Measurements from ENCODE around the gene FAM177B. TPM values are rescaled to one million over a fixed set of nuclear protein-coding genes. Genes with fewer than 3 reads are reported as not detected.
"Not testable (repeated sequence)": the region's sequence is repeated elsewhere in the genome, so short reads cannot be mapped to it uniquely, and the experiment has no call there.

FAM177B gene
- total and polyA plus RNA-seq, 9 donors: 0.16 to 0.57 (median 0.20) TPM; not detected in 2

- no peak overlapping the region for H3K4me3 ChIP-seq (ENCODE audit: low read length)
- H3K27me3 ChIP-seq (ENCODE audit: control insufficient read depth, insufficient read depth, low read length): no peaks in the 10 kb centered on the region
- no peak overlapping the region for H3K27ac ChIP-seq (ENCODE audit: low read length)
- no peaks in the 10 kb centered on the region for H3K9me3 ChIP-seq (replicated peaks; ENCODE audit: control insufficient read depth, low read depth, low read length)
- H3K4me1 ChIP-seq (ENCODE audit: control insufficient read depth, insufficient read depth, low read length): no peaks in the 10 kb centered on the region
- no CpG with 5 or more reads among the region's 5 CpGs for WGBS (ENCODE audit: insufficient coverage)
- peaks cover 8% of the 10 kb centered on the region for H3K36me3 ChIP-seq (ENCODE audit: control insufficient read depth, insufficient read depth, low read length)
- DNase-seq: no peak
Measured at GRCh38 chr1:222736470-222736869, 532 bp upstream of the FAM177B start.

- no CpG with 5 or more reads among the region's 2 CpGs for WGBS (ENCODE audit: insufficient coverage)
Measured at GRCh38 chr1:222739465-222739864, 2.5 kb downstream of the FAM177B start.

GRCh38 chr1:222739929-222740328 is 2.9 kb downstream of the FAM177B start:
- no CpG with 5 or more reads among the region's 1 CpG for WGBS (ENCODE audit: insufficient coverage)
- no peak overlapping the region for H3K4me3 ChIP-seq (ENCODE audit: low read length)
- peaks cover 6% of the 10 kb centered on the region for H3K36me3 ChIP-seq (ENCODE audit: control insufficient read depth, insufficient read depth, low read length)
- H3K27ac ChIP-seq (ENCODE audit: low read length): no peak overlapping the region
- H3K27me3 ChIP-seq (ENCODE audit: control insufficient read depth, insufficient read depth, low read length): no peaks in the 10 kb centered on the region
- H3K9me3 ChIP-seq (replicated peaks; ENCODE audit: control insufficient read depth, low read depth, low read length): no peaks in the 10 kb centered on the region
- H3K4me1 ChIP-seq (ENCODE audit: control insufficient read depth, insufficient read depth, low read length): no peaks in the 10 kb centered on the region
- no peak for DNase-seq

More at GRCh38 chr1:222739465-222739864, 2.5 kb downstream of the FAM177B start:
- no peak overlapping the region for H3K4me3 ChIP-seq (ENCODE audit: low read length)
- no peaks in the 10 kb centered on the region for H3K27me3 ChIP-seq (ENCODE audit: control insufficient read depth, insufficient read depth, low read length)
- no peaks in the 10 kb centered on the region for H3K4me1 ChIP-seq (ENCODE audit: control insufficient read depth, insufficient read depth, low read length)
- no peak overlapping the region for H3K27ac ChIP-seq (ENCODE audit: low read length)
- no peaks in the 10 kb centered on the region for H3K9me3 ChIP-seq (replicated peaks; ENCODE audit: control insufficient read depth, low read depth, low read length)
- DNase-seq: no peak
- peaks cover 8% of the 10 kb centered on the region for H3K36me3 ChIP-seq (ENCODE audit: control insufficient read depth, insufficient read depth, low read length)

GRCh38 chr1:222741630-222742457 is 4.8 kb downstream of the FAM177B start:
- no CpG with 5 or more reads among the region's 5 CpGs for WGBS (ENCODE audit: insufficient coverage)
- H3K36me3 ChIP-seq (ENCODE audit: control insufficient read depth, insufficient read depth, low read length); H3K9me3 ChIP-seq (replicated peaks; ENCODE audit: control insufficient read depth, low read depth, low read length); H3K27me3 ChIP-seq (ENCODE audit: control insufficient read depth, insufficient read depth, low read length); H3K4me3 ChIP-seq (ENCODE audit: low read length); H3K4me1 ChIP-seq (ENCODE audit: control insufficient read depth, insufficient read depth, low read length); H3K27ac ChIP-seq (ENCODE audit: low read length); DNase-seq: not testable (repeated sequence)

GRCh38 chr1:222749927-222750326 is 12.9 kb downstream of the FAM177B start:
- Histone ChIP-seq H3K27ac (ENCODE audit: low read length) (no peak overlapping the region), H3K36me3 (ENCODE audit: control insufficient read depth, insufficient read depth, low read length) (no peaks in the 10 kb centered on the region), H3K9me3 (replicated peaks; ENCODE audit: control insufficient read depth, low read depth, low read length) (no peaks in the 10 kb centered on the region), H3K4me1 (ENCODE audit: control insufficient read depth, insufficient read depth, low read length) (peaks cover 4% of the 10 kb centered on the region), H3K4me3 (ENCODE audit: low read length) (no peak overlapping the region), H3K27me3 (ENCODE audit: control insufficient read depth, insufficient read depth, low read length) (no peaks in the 10 kb centered on the region)
- no peak for DNase-seq

GRCh38 chr1:222750651-222751050 is 13.6 kb downstream of the FAM177B start:
- Histone ChIP-seq H3K9me3 (replicated peaks; ENCODE audit: control insufficient read depth, low read depth, low read length) (no peaks in the 10 kb centered on the region), H3K27ac (ENCODE audit: low read length) (no peak overlapping the region), H3K4me1 (ENCODE audit: control insufficient read depth, insufficient read depth, low read length) (peaks cover 4% of the 10 kb centered on the region), H3K27me3 (ENCODE audit: control insufficient read depth, insufficient read depth, low read length) (no peaks in the 10 kb centered on the region), H3K4me3 (ENCODE audit: low read length) (no peak overlapping the region), H3K36me3 (ENCODE audit: control insufficient read depth, insufficient read depth, low read length) (no peaks in the 10 kb centered on the region)
- WGBS (ENCODE audit: insufficient coverage): no CpG with 5 or more reads among the region's 1 CpG
- peak; percentile 23 for DNase-seq

- no peaks in the 10 kb centered on the region for H3K9me3 ChIP-seq (replicated peaks; ENCODE audit: control insufficient read depth, low read depth, low read length)
- no peaks in the 10 kb centered on the region for H3K27me3 ChIP-seq (ENCODE audit: control insufficient read depth, insufficient read depth, low read length)
- peaks cover 4% of the 10 kb centered on the region for H3K4me1 ChIP-seq (ENCODE audit: control insufficient read depth, insufficient read depth, low read length)
- no peak for DNase-seq
- no peaks in the 10 kb centered on the region for H3K36me3 ChIP-seq (ENCODE audit: control insufficient read depth, insufficient read depth, low read length)
- H3K4me3 ChIP-seq (ENCODE audit: low read length): no peak overlapping the region
- WGBS (ENCODE audit: insufficient coverage): no CpG with 5 or more reads among the region's 3 CpGs
- no peak overlapping the region for H3K27ac ChIP-seq (ENCODE audit: low read length)
Measured at GRCh38 chr1:222751255-222751654, 14.3 kb downstream of the FAM177B start.

GRCh38 chr1:222754366-222755139 is 17.6 kb downstream of the FAM177B start:
- Histone ChIP-seq H3K9me3 (replicated peaks; ENCODE audit: control insufficient read depth, low read depth, low read length) (no peaks in the 10 kb centered on the region), H3K27me3 (ENCODE audit: control insufficient read depth, insufficient read depth, low read length) (no peaks in the 10 kb centered on the region), H3K4me1 (ENCODE audit: control insufficient read depth, insufficient read depth, low read length) (peaks cover 12% of the 10 kb centered on the region), H3K36me3 (ENCODE audit: control insufficient read depth, insufficient read depth, low read length) (no peaks in the 10 kb centered on the region), H3K4me3 (ENCODE audit: low read length) (no peak overlapping the region), H3K27ac (ENCODE audit: low read length) (peak overlapping the region; percentile 9)
- peak; percentile 94 for DNase-seq
- WGBS (ENCODE audit: insufficient coverage): 43% methylated on average over 5 of the region's 10 CpGs

- peak; percentile 84 for DNase-seq
- Histone ChIP-seq H3K27ac (ENCODE audit: low read length) (peak overlapping the region; percentile 62), H3K9me3 (replicated peaks; ENCODE audit: control insufficient read depth, low read depth, low read length) (no peaks in the 10 kb centered on the region), H3K27me3 (ENCODE audit: control insufficient read depth, insufficient read depth, low read length) (no peaks in the 10 kb centered on the region), H3K4me3 (ENCODE audit: low read length) (no peak overlapping the region), H3K36me3 (ENCODE audit: control insufficient read depth, insufficient read depth, low read length) (no peaks in the 10 kb centered on the region), H3K4me1 (ENCODE audit: control insufficient read depth, insufficient read depth, low read length) (peaks cover 12% of the 10 kb centered on the region)
- 30% methylated on average over 10 of the region's 10 CpGs for WGBS (ENCODE audit: insufficient coverage)
Measured at GRCh38 chr1:222757646-222758268, 20.8 kb downstream of the FAM177B start.

- Histone ChIP-seq H3K27ac (ENCODE audit: low read length) (no peak overlapping the region), H3K27me3 (ENCODE audit: control insufficient read depth, insufficient read depth, low read length) (no peaks in the 10 kb centered on the region), H3K4me1 (ENCODE audit: control insufficient read depth, insufficient read depth, low read length) (peaks cover 10% of the 10 kb centered on the region), H3K36me3 (ENCODE audit: control insufficient read depth, insufficient read depth, low read length) (no peaks in the 10 kb centered on the region), H3K9me3 (replicated peaks; ENCODE audit: control insufficient read depth, low read depth, low read length) (no peaks in the 10 kb centered on the region), H3K4me3 (ENCODE audit: low read length) (no peak overlapping the region)
- 60% methylated on average over 1 of the region's 5 CpGs for WGBS (ENCODE audit: insufficient coverage)
- peak; percentile 22 for DNase-seq
Measured at GRCh38 chr1:222759451-222760035, 22.5 kb downstream of the FAM177B start.

All from muscle of leg (tissue), 11 donors.